GM12864 (cell line): ENCODE results near the gene NOL9.

Experiments used
- DNase-seq: peaks from one replicate; pipeline ENCODE4 v3.0.0-alpha.2; 2011; ENCODE audit warnings: low read depth
- H3K4me3 ChIP-seq: 2 replicates; pipeline ENCODE4 v1.5.1; 2011; ENCODE audit warnings: mild to moderate bottlenecking, low read depth, low read length, control low read depth
- TF ChIP-seq, protein P1 (sequence below): IDR thresholded peaks from 2 replicates; pipeline ENCODE4 v1.5.1; 2011; ENCODE audit warnings: low read depth, mild to moderate bottlenecking, moderate library complexity, low read length, control low read depth, inconsistent platforms; ENCODE audit errors: missing control alignments

The NOL9 gene

GRCh38 chr1:6503884-6504602 lies 50.3 kb downstream of the NOL9 start:
- no peak overlapping the region for H3K4me3 ChIP-seq
- DNase-seq, result no peak
- TF ChIP-seq, protein P1, sequence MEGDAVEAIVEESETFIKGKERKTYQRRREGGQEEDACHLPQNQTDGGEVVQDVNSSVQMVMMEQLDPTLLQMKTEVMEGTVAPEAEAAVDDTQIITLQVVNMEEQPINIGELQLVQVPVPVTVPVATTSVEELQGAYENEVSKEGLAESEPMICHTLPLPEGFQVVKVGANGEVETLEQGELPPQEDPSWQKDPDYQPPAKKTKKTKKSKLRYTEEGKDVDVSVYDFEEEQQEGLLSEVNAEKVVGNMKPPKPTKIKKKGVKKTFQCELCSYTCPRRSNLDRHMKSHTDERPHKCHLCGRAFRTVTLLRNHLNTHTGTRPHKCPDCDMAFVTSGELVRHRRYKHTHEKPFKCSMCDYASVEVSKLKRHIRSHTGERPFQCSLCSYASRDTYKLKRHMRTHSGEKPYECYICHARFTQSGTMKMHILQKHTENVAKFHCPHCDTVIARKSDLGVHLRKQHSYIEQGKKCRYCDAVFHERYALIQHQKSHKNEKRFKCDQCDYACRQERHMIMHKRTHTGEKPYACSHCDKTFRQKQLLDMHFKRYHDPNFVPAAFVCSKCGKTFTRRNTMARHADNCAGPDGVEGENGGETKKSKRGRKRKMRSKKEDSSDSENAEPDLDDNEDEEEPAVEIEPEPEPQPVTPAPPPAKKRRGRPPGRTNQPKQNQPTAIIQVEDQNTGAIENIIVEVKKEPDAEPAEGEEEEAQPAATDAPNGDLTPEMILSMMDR, result no peak

GRCh38 chr1:6502000-6502891 lies 52.1 kb downstream of the NOL9 start:
- TF ChIP-seq, protein P1, result no peak
- DNase-seq, result no peak

GRCh38 chr1:6501279-6501813 lies 53.0 kb downstream of the NOL9 start:
- DNase-seq, result no peak
- TF ChIP-seq, protein P1, result no peak

More at GRCh38 chr1:6502000-6502891, 52.1 kb downstream of the NOL9 start:
- H3K4me3 ChIP-seq, result no peak overlapping the region

GRCh38 chr1:6500544-6501278 lies 53.6 kb downstream of the NOL9 start:
- TF ChIP-seq, protein P1, result no peak
- no peak for DNase-seq

More at GRCh38 chr1:6501279-6501813, 53.0 kb downstream of the NOL9 start:
- no peak overlapping the region for H3K4me3 ChIP-seq

GRCh38 chr1:6499296-6499695 lies 55.0 kb downstream of the NOL9 start:
- no peak overlapping the region for H3K4me3 ChIP-seq
- no peak for DNase-seq
- TF ChIP-seq, protein P1, result no peak

More at GRCh38 chr1:6500544-6501278, 53.6 kb downstream of the NOL9 start:
- H3K4me3 ChIP-seq, result no peak overlapping the region

GRCh38 chr1:6498576-6499111 lies 55.7 kb downstream of the NOL9 start:
- no peak overlapping the region for H3K4me3 ChIP-seq
- no peak for DNase-seq
- TF ChIP-seq, protein P1, result no peak
